GM18861 (cell line): ENCODE data around the gene PRSS2.
"Not testable (repeated sequence)": the region's sequence is repeated elsewhere in the genome, so short reads cannot be mapped to it uniquely, and the experiment has no call there.

Experiments used
- ATAC-seq: cut with Tn5 transposase; IDR thresholded peaks from one replicate; pipeline ENCODE4 v1.9.1; 2021; ENCODE audit not compliant: unreplicated experiment

The PRSS2 gene

GRCh38 chr7:142770661-142771352 is at the start of gene PRSS2:
Gene PRSS2 (plus strand): TSS chr7:142770970. CDS start chr7:142770983, 13 bp downstream.
- peak; percentile 8 for ATAC-seq

- no peak for ATAC-seq
Measured at GRCh38 chr7:142720986-142721385, 49.8 kb upstream of the PRSS2 start.

- ATAC-seq, result no peak
Measured at GRCh38 chr7:142722248-142722794, 48.4 kb upstream of the PRSS2 start.

- ATAC-seq, result no peak
Measured at GRCh38 chr7:142733271-142733670, 37.5 kb upstream of the PRSS2 start.

- peak; percentile 67 for ATAC-seq
Measured at GRCh38 chr7:142739923-142740492, 30.8 kb upstream of the PRSS2 start.

GRCh38 chr7:142740786-142741185 is 30.0 kb upstream of the PRSS2 start:
- ATAC-seq, result no peak

- ATAC-seq, result not testable (repeated sequence)
Measured at GRCh38 chr7:142741932-142742331, 28.8 kb upstream of the PRSS2 start.

GRCh38 chr7:142745091-142745635 is 25.6 kb upstream of the PRSS2 start:
- no peak for ATAC-seq

GRCh38 chr7:142745745-142746144 is 25.0 kb upstream of the PRSS2 start:
- no peak for ATAC-seq

- ATAC-seq, result no peak
Measured at GRCh38 chr7:142746264-142746663, 24.5 kb upstream of the PRSS2 start.

GRCh38 chr7:142748410-142748809 is 22.4 kb upstream of the PRSS2 start:
- ATAC-seq, result not testable (repeated sequence)

GRCh38 chr7:142749218-142749993 is 21.4 kb upstream of the PRSS2 start, which contains the start of gene PRSS1:
Gene PRSS1 (plus strand): TSS chr7:142749472. CDS start chr7:142749485, 13 bp downstream.
- no peak for ATAC-seq

GRCh38 chr7:142750321-142750938 is 20.3 kb upstream of the PRSS2 start:
- ATAC-seq, result no peak

- ATAC-seq, result not testable (repeated sequence)
Measured at GRCh38 chr7:142751526-142752175, 19.1 kb upstream of the PRSS2 start.

GRCh38 chr7:142752376-142753225 is 18.2 kb upstream of the PRSS2 start:
- ATAC-seq, result no peak

- no peak for ATAC-seq
Measured at GRCh38 chr7:142753366-142753765, 17.4 kb upstream of the PRSS2 start.

- not testable (repeated sequence) for ATAC-seq
Measured at GRCh38 chr7:142753925-142754491, 16.8 kb upstream of the PRSS2 start.

GRCh38 chr7:142754681-142755575 is 15.8 kb upstream of the PRSS2 start:
- no peak for ATAC-seq
